K562 (cell line): Measurements from ENCODE around the gene HOXA4. TPM values are rescaled to one million over a fixed set of nuclear protein-coding genes. Genes with fewer than 3 reads are reported as not detected.

ENCODE experiments used
- ATAC-seq: fragments of 200-7000 bp; cut with Tn5 transposase; 3 replicates; pipeline ENCODE4 v1.9.1; 2020; ENCODE audit warnings: moderate library complexity
- BruUV-seq: library from RNA; stranded (reverse); fragments of 400-500 nt; replicated peaks from 2 replicates; lab custom pipeline; 2021; lab: Mats Ljungman, UMichigan
- CTCF ChIA-PET: fragments of 300-600 bp; formaldehyde crosslinking; extraction: SDS; loops from one replicate; lab custom pipeline; 2021; ENCODE audit warnings: low intra/inter-chr PET ratio; lab: Yijun Ruan, JAX
- POLR2A ChIA-PET: fragments of 300-600, 350-650 bp; sonication (Branson Sonifier 250); formaldehyde crosslinking; extraction: SDS; loops from one replicate; lab custom pipeline; 2021; ENCODE audit warnings: antibody characterized with exemption, inconsistent platforms; lab: Yijun Ruan, JAX
- DNase-seq, 4 experiments: peaks; one replicate each; pipeline versions ENCODE4 v3.0.0 to v3.0.0-alpha.2; 2011 to 2018; ENCODE audit warnings: low spot score in 3 of 4, mixed read lengths in 3 of 4; ENCODE audit errors: extremely low read depth in 1 of 4
- FAIRE-seq: peaks from 2 replicates; lab custom pipeline; 2011; peaks lifted over from hg19 to GRCh38; lab: Jason Lieb, UNC
- H2AFZ ChIP-seq: 2 replicates; pipeline ENCODE4 v1.6.0; 2011; ENCODE audit warnings: low read depth, low read length, control low read depth, inconsistent platforms
- H3K27ac ChIP-seq: fragments of 200-600 bp; 3 replicates; pipeline ENCODE4 v1.8.0; 2011; ENCODE audit warnings: low read depth, mild to moderate bottlenecking, control low read depth, inconsistent platforms, low read length, moderate library complexity, mixed read lengths; ENCODE audit errors: extremely low read depth
- H3K27me3 ChIP-seq, 2 experiments: fragments of 300-600 bp in 1 of 2; 2 replicates in 1 of 2; 3 replicates in 1 of 2; pipeline versions ENCODE4 v1.6.0 to v1.8.0; 2011; ENCODE audit warnings: inconsistent platforms in 2 of 2, low read length in 2 of 2, mild to moderate bottlenecking in 1 of 2, mixed read lengths in 1 of 2, moderate library complexity in 1 of 2; ENCODE audit not compliant: control insufficient read depth in 2 of 2, insufficient read depth in 2 of 2
- H3K36me3 ChIP-seq: fragments of 300-600 bp; 3 replicates; pipeline ENCODE4 v1.8.0; 2011; ENCODE audit warnings: mild to moderate bottlenecking, low read length, inconsistent platforms; ENCODE audit not compliant: control insufficient read depth, insufficient read depth
- H3K4me1 ChIP-seq, 2 experiments: fragments of 200-600 bp in 1 of 2; replicated peaks in 1 of 2; 2 replicates in 1 of 2; 3 replicates in 1 of 2; pipeline versions ENCODE4 v1.5.1 to v1.8.0; 2011; ENCODE audit warnings: inconsistent platforms in 2 of 2, low read length in 2 of 2, mild to moderate bottlenecking in 1 of 2, mixed read lengths in 1 of 2, moderate library complexity in 1 of 2; ENCODE audit not compliant: control insufficient read depth in 2 of 2, insufficient read depth in 2 of 2
- H3K4me2 ChIP-seq: 2 replicates; pipeline ENCODE4 v1.6.1; 2011; ENCODE audit warnings: low read length, control low read depth, inconsistent platforms, mixed read lengths; ENCODE audit not compliant: insufficient read depth
- H3K4me3 ChIP-seq: fragments of 200-600 bp; sonication (generic), shearing (Covaris generic); 2 replicates; pipeline ENCODE4 v1.5.1; 2016; ENCODE audit warnings: control low read depth, inconsistent platforms
- H3K79me2 ChIP-seq: fragments of 200-600 bp; 3 replicates; pipeline ENCODE4 v1.8.0; 2011; ENCODE audit warnings: low read length, inconsistent platforms; ENCODE audit not compliant: control insufficient read depth, insufficient read depth
- H3K9ac ChIP-seq, 2 experiments: 2 replicates each; pipeline versions ENCODE4 v1.6.0 to v1.6.1; 2011; ENCODE audit warnings: low read depth in 2 of 2, low read length in 2 of 2, control low read depth in 1 of 2, inconsistent platforms in 1 of 2, mild to moderate bottlenecking in 1 of 2, mixed read lengths in 1 of 2; ENCODE audit not compliant: insufficient read depth in 1 of 2
- H3K9me1 ChIP-seq: one replicate; pipeline ENCODE4 v1.6.0; 2011; ENCODE audit warnings: inconsistent platforms, mild to moderate bottlenecking, low read length, moderate library complexity; ENCODE audit not compliant: control insufficient read depth, insufficient read depth
- H3K9me3 ChIP-seq: replicated peaks from 2 replicates; pipeline ENCODE4 v1.5.1; 2011; ENCODE audit warnings: low read depth, low read length, inconsistent platforms; ENCODE audit not compliant: control insufficient read depth, insufficient read depth
- H4K20me1 ChIP-seq: replicated peaks from 2 replicates; pipeline ENCODE4 v1.6.1; 2011; ENCODE audit warnings: low read length, inconsistent platforms, mixed read lengths; ENCODE audit not compliant: control insufficient read depth, insufficient read depth
- CBX8 ChIP-seq: fragments of 200-600 bp; sonication (generic); IDR thresholded peaks from 2 replicates; pipeline ENCODE4 v1.6.1; 2012; ENCODE audit warnings: borderline replicate concordance, mixed run types, low read depth, mild to moderate bottlenecking, moderate library complexity, mixed read lengths, low read length, control low read depth, inconsistent platforms; ENCODE audit not compliant: poor library complexity, severe bottlenecking; ENCODE audit errors: extremely low read depth
- ELK3 ChIP-seq: fragments of 450-650 bp; formaldehyde crosslinking; IDR thresholded peaks from 2 replicates; pipeline ENCODE4 v1.4.0; 2020; ENCODE audit warnings: mild to moderate bottlenecking
- WGBS: fragments of 100-300 bp; shearing (Covaris generic); methylation state at CpG from one replicate; pipeline ENCODE4 v1.1.6; 2016; ENCODE audit warnings: low coverage, mixed read lengths; ENCODE audit not compliant: insufficient coverage; ENCODE audit errors: missing lambda C conversion rate; 5-methylcytosine and 5-hydroxymethylcytosine counted together
- in situ Hi-C: fragments of 300-500 bp; cut with MboI; formaldehyde crosslinking; loops from 4 replicates; pipeline ENCODE4 v1.15.0; 2018; ENCODE audit warnings: inconsistent platforms, mixed read lengths
- intact Hi-C: fragments of 100-400 bp; cut with micrococcal nuclease; formaldehyde crosslinking; loops from 2 replicates; pipeline ENCODE4 v1.14.2; 2022
- polyA plus RNA-seq, 8 experiments: library from polyadenylated mRNA; depleted of rRNA in 4 of 8; stranded (reverse) in 5 of 8; unstranded in 3 of 8; fragments of >200 nt; fragmentation: Nextera tagmentation in 2 of 8; fragmentation: Illumina TruSeq in 1 of 8; extraction: Ambion mirVana in 2 of 8; extraction: Trizol in 1 of 8; gene quantifications; 2 replicates each; pipeline versions ENCODE4 v1.2.1 to v1.2.3, GENCODE V29; 2011 to 2014; ENCODE audit warnings: inconsistent platforms in 1 of 8, missing spikeins in 1 of 8
- total RNA-seq, 7 experiments: library from RNA; depleted of rRNA in 6 of 7; stranded (reverse); fragments of >200 nt in 6 of 7; fragmentation: Illumina TruSeq in 2 of 7; extraction: Trizol in 2 of 7; gene quantifications; 2 replicates each; pipeline versions ENCODE4 v1.2.1 to v1.2.3, GENCODE V29; 2011 to 2021; ENCODE audit warnings: low replicate concordance in 1 of 7

Gene HOXA4
- total and polyA plus RNA-seq, 9 of the 15 experiments (the other 6 are each of a cell fraction or from before 2014, with no cell fraction given) = not detected

DNA sequence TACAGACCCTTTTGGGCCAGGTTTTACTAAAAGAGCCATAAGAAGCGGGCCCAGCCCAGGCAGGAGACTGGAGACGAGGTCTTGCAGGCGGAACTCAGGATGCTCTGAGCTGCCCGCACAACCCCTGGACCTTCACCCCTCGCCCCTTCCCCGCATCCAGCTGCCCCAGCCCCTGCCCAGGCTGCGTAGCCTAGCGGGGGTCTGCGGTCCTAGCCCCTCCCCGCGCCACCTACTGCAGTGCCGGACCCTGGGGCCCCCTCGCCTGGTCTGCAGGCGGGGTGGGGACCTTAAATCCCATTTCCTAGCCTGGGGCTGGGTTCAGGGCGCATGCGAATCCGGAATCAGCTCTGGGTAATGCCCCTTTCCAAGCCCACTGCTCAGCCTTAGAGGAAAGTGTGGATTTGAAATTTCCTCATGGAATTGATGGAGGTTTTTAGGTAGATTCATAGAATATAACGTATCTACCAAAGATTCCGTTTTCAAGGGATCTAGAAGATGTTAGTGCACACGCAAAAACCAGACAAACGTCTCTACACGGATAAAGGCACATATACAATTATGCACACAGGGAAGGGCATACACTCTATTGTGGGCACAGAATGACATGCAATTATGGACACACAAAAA, 22.4 kb upstream of the HOXA4 start:
- FAIRE-seq (no peak), ATAC-seq (no peak), DNase-seq (no peak)
- Histone ChIP-seq H3K79me2 (no peaks in the 10 kb centered on the region), H3K27me3 (peaks cover 42 to 92% of the 10 kb centered on the region in 2 experiments), H2AFZ (no peak overlapping the region), H4K20me1 (no peaks in the 10 kb centered on the region), H3K9me1 (no peaks in the 10 kb centered on the region), H3K9ac (no peak overlapping the region), H3K4me3 (no peak overlapping the region), H3K4me1 (peaks cover 0 to 15% of the 10 kb centered on the region in 2 experiments; a peak in 2 of 5 replicates), H3K9me3 (no peaks in the 10 kb centered on the region), H3K27ac (no peak overlapping the region), H3K4me2 (no peak overlapping the region), H3K36me3 (no peaks in the 10 kb centered on the region)
- ChIA-PET POLR2A (no interaction called here), CTCF (no interaction called here)
- WGBS = 2% methylated on average over 19 of the region's 22 CpGs
- TF ChIP-seq ELK3 (no peak), CBX8 (peak; percentile 74)
- intact Hi-C loops (no loop called here), in situ Hi-C loops (loop anchor here (25.0 kb wide), 3 partner anchors 641 to 1266 kb away; no protein-coding TSS in a partner anchor)
- no TSS peak for BruUV-seq
